Transverse colon (tissue), 4 donors: ENCODE measurements around the gene NACA. TPM values are rescaled to one million over a fixed set of nuclear protein-coding genes. Genes with fewer than 3 reads are reported as not detected.

Source experiments
- DNase-seq: peaks from one replicate; pipeline ENCODE4 v3.0.0-alpha.2; 2019
- H3K27ac ChIP-seq, 4 donors: fragments of 200-600 bp; sonication (generic); 2 replicates each; pipeline ENCODE4 v1.5.1; 2016 to 2018; ENCODE audit warnings: inconsistent platforms in 4 of 4
- H3K27me3 ChIP-seq: fragments of 200-600 bp; sonication (generic); 2 replicates; pipeline ENCODE4 v1.5.1; 2017; ENCODE audit warnings: inconsistent platforms
- H3K36me3 ChIP-seq, 4 donors: fragments of 200-600 bp; sonication (generic); 2 replicates each; pipeline ENCODE4 v1.5.1; 2017 to 2019; ENCODE audit warnings: inconsistent platforms in 4 of 4
- H3K4me1 ChIP-seq, 4 donors: fragments of 200-600 bp; sonication (generic); 2 replicates each; pipeline ENCODE4 v1.5.1; 2017 to 2020; ENCODE audit warnings: inconsistent platforms in 4 of 4
- H3K4me3 ChIP-seq, 4 donors: fragments of 200-600 bp; sonication (generic); 1 replicate in 1 of 4; 2 replicates in 3 of 4; pipeline versions ENCODE4 v1.5.1 to v1.6.1; 2017 to 2019; ENCODE audit warnings: inconsistent platforms in 4 of 4
- H3K9me3 ChIP-seq, 2 donors: fragments of 200-600 bp; sonication (generic); 2 replicates each; pipeline ENCODE4 v1.5.1; 2017 to 2019; ENCODE audit warnings: inconsistent platforms in 2 of 2
- CTCF ChIP-seq, 5 experiments: fragments of 200-600 bp in 3 of 5; fragments of 450-650 bp in 2 of 5; sonication (generic) in 3 of 5; IDR thresholded peaks; 1 replicate in 2 of 5; 2 replicates in 3 of 5; pipeline ENCODE4 v1.5.1; 2016 to 2017; ENCODE audit warnings: antibody characterized with exemption in 5 of 5, inconsistent platforms in 3 of 5, mild to moderate bottlenecking in 2 of 5, moderate library complexity in 1 of 5
- EP300 ChIP-seq: sonication (generic); formaldehyde crosslinking; IDR thresholded peaks from one replicate; pipeline ENCODE4 v1.6.1; 2017; ENCODE audit warnings: antibody characterized with exemption, low read depth
- POLR2A ChIP-seq: fragments of 450-650 bp; IDR thresholded peaks from one replicate; pipeline ENCODE4 v1.6.1; 2016; ENCODE audit warnings: antibody characterized with exemption, mild to moderate bottlenecking, moderate library complexity
- POLR2AphosphoS5 ChIP-seq, 3 donors: sonication (generic); formaldehyde crosslinking; IDR thresholded peaks; one replicate each; pipeline ENCODE4 v1.6.1; 2016; ENCODE audit warnings: antibody characterized with exemption in 3 of 3
- WGBS, 2 donors: methylation state at CpG; one replicate each; pipeline ENCODE4 v1.1.5; 2018; ENCODE audit warnings: low coverage in 1 of 2; 5-methylcytosine and 5-hydroxymethylcytosine counted together
- in situ Hi-C, 4 donors: fragments of 200-750 bp; cut with MboI; loops; one replicate each; pipeline versions ENCODE4 v1.15.0 to v1.15.1; 2017; ENCODE audit warnings: low sequenced_read_pairs in 3 of 4, low pct_ligation_motif_present in 1 of 4, low pct_unique_long_range_greater_than_20kb in 1 of 4
- intact Hi-C: fragments of 100-400 bp; cut with DNase I; formaldehyde crosslinking; loops from one replicate; pipeline ENCODE4 v1.15.1; 2023; ENCODE audit warnings: low total_unique reads
- total RNA-seq, 4 donors: library from RNA; depleted of rRNA; stranded (reverse); fragments of >200 nt; gene quantifications; one replicate each; pipeline ENCODE4 v1.1.0, GENCODE V29; 2016

The NACA gene
- total RNA-seq = 1,000 to 10,000 TPM in 1 of 4 donors, 100 to 1,000 TPM in 3; 187 to 1,049 (median 756) TPM

GRCh38 chr12:56724972-56725722, at the start of gene NACA:
TSS of gene NACA (minus strand) at chr12:56725299. CDS start at chr12:56724521, 778 bp downstream.
- intact Hi-C loops (loop anchor here (2.0 to 10.0 kb wide), 2 partner anchors 36 to 90 kb away; partner anchors contain the start of genes BAZ2A and PTGES3), in situ Hi-C loops (no loop called here)
- H3K4me1 ChIP-seq = peaks cover 22 to 46% (median 41%) of the 10 kb centered on the region in 4 donors
- 1% methylated on average over 46 of the region's 46 CpGs; no CpG with 5 or more reads in 1 of the 2 donors for WGBS, 2 donors
- peak within 1 kb of the TSS; percentile 90 to 91 (median 91) for H3K27ac ChIP-seq
- no peaks in the 10 kb centered on the region for H3K36me3 ChIP-seq
- H3K27me3 ChIP-seq = no peaks in the 10 kb centered on the region
- H3K9me3 ChIP-seq = no peaks in the 10 kb centered on the region
- peak; percentile 99 for DNase-seq
- H3K4me3 ChIP-seq = peak within 1 kb of the TSS; percentile 65 to 83 (median 68)
- no peak for TF ChIP-seq EP300
- TF ChIP-seq POLR2AphosphoS5 (IDR thresholded peaks at IDR 0.05) = peak; percentile 98 to 99 (median 99)
- TF ChIP-seq CTCF (IDR thresholded peaks at IDR 0.05) = no peak
- TF ChIP-seq POLR2A = peak; percentile 98

- intact Hi-C loops (no loop called here), in situ Hi-C loops (loop anchor here in 1 of 4 donors (25.0 kb wide), 1 partner anchor 414 kb away; no protein-coding TSS in a partner anchor)
- no peak for DNase-seq
- no peak overlapping the region for H3K27ac ChIP-seq
- H3K4me3 ChIP-seq = no peak overlapping the region
- no peaks in the 10 kb centered on the region for H3K27me3 ChIP-seq
- WGBS, 2 donors = 69 to 100% methylated on average over 1 to 2 of the region's 2 CpGs
- no peaks in the 10 kb centered on the region for H3K9me3 ChIP-seq
- no peaks in the 10 kb centered on the region for H3K36me3 ChIP-seq
- no peaks in the 10 kb centered on the region for H3K4me1 ChIP-seq
- TF ChIP-seq CTCF (IDR thresholded peaks at IDR 0.05) (no peak), POLR2AphosphoS5 (IDR thresholded peaks at IDR 0.05) (no peak), EP300 (no peak), POLR2A (no peak)
These were observed 48.0 kb upstream of the NACA start for GRCh38 chr12:56773113-56773512.

- no peaks in the 10 kb centered on the region for H3K36me3 ChIP-seq
- TF ChIP-seq CTCF (IDR thresholded peaks at IDR 0.05) = no peak
- TF ChIP-seq POLR2AphosphoS5 (IDR thresholded peaks at IDR 0.05) = no peak
- TF ChIP-seq EP300 = no peak
- TF ChIP-seq POLR2A = no peak
- no peaks in the 10 kb centered on the region for H3K9me3 ChIP-seq
- H3K4me1 ChIP-seq = no peaks in the 10 kb centered on the region
- in situ Hi-C loops = loop anchor here in 1 of 4 donors (25.0 kb wide), 1 partner anchor 415 kb away; no protein-coding TSS in a partner anchor
- intact Hi-C loops = no loop called here
- H3K4me3 ChIP-seq = no peak overlapping the region
- no peaks in the 10 kb centered on the region for H3K27me3 ChIP-seq
- no peak for DNase-seq
- H3K27ac ChIP-seq = no peak overlapping the region
- 80 to 86% methylated on average over 1 to 5 of the region's 5 CpGs for WGBS, 2 donors
These were observed 47.5 kb upstream of the NACA start for GRCh38 chr12:56772625-56773024.

GRCh38 chr12:56769868-56770267, 44.8 kb upstream of the NACA start:
- in situ Hi-C loops (loop anchor here in 1 of 4 donors (25.0 kb wide), 1 partner anchor 417 kb away; no protein-coding TSS in a partner anchor), intact Hi-C loops (no loop called here)
- Histone ChIP-seq H3K9me3 (no peaks in the 10 kb centered on the region), H3K27me3 (no peaks in the 10 kb centered on the region), H3K27ac (no peak overlapping the region), H3K4me1 (no peaks in the 10 kb centered on the region), H3K4me3 (no peak overlapping the region), H3K36me3 (no peaks in the 10 kb centered on the region)
- TF ChIP-seq POLR2A (no peak), CTCF (IDR thresholded peaks at IDR 0.05) (no peak), POLR2AphosphoS5 (IDR thresholded peaks at IDR 0.05) (no peak), EP300 (no peak)
- DNase-seq = no peak
- 96% methylated on average over 3 of the region's 3 CpGs; no CpG with 5 or more reads in 1 of the 2 donors for WGBS, 2 donors
